RWPE2 (cell line): Measurements from ENCODE around the gene SF3B3.
"Not testable (repeated sequence)": the region's sequence is repeated elsewhere in the genome, so short reads cannot be mapped to it uniquely, and the experiment has no call there.

Experiments used
- ATAC-seq: fragments of 200-7000 bp; cut with Tn5 transposase; 3 replicates; pipeline ENCODE4 v1.9.1; 2021; ENCODE audit warnings: low read depth
- DNase-seq: peaks from one replicate; pipeline ENCODE4 v3.0.0-alpha.2; 2020; ENCODE audit warnings: low spot score
- H3K27ac ChIP-seq: fragments of 450-650 bp; 2 replicates; pipeline ENCODE4 v1.5.1; 2017; ENCODE audit warnings: mild to moderate bottlenecking; ENCODE audit not compliant: poor library complexity, severe bottlenecking
- H3K27me3 ChIP-seq: fragments of 250-450 bp; sonication (Bioruptor Pico); 2 replicates; pipeline ENCODE4 v1.5.1; 2021; ENCODE audit warnings: mild to moderate bottlenecking, moderate library complexity; ENCODE audit not compliant: insufficient read depth, poor library complexity, severe bottlenecking
- H3K36me3 ChIP-seq: fragments of 250-450 bp; sonication (Bioruptor Pico); 2 replicates; pipeline ENCODE4 v1.5.1; 2020; ENCODE audit warnings: low read depth, mild to moderate bottlenecking, moderate library complexity
- H3K4me1 ChIP-seq: fragments of 250-450 bp; sonication (Bioruptor Pico); 2 replicates; pipeline ENCODE4 v1.5.1; 2021; ENCODE audit warnings: mild to moderate bottlenecking, moderate library complexity; ENCODE audit not compliant: insufficient read depth, poor library complexity, severe bottlenecking
- H3K4me3 ChIP-seq: fragments of 250-450 bp; sonication (Bioruptor Pico); 2 replicates; pipeline ENCODE4 v1.5.1; 2021; ENCODE audit warnings: mild to moderate bottlenecking, moderate library complexity; ENCODE audit not compliant: severe bottlenecking
- H3K9me3 ChIP-seq: fragments of 250-450 bp; sonication (Bioruptor Pico); 2 replicates; pipeline ENCODE4 v1.5.1; 2021; ENCODE audit warnings: mild to moderate bottlenecking, moderate library complexity; ENCODE audit not compliant: severe bottlenecking
- TF ChIP-seq, protein P1 (sequence below): fragments of 450-650 bp; IDR thresholded peaks from one replicate; pipeline ENCODE4 v1.5.1; 2017; ENCODE audit warnings: mild to moderate bottlenecking, moderate library complexity; ENCODE audit not compliant: poor library complexity, severe bottlenecking

The SF3B3 gene

DNA sequence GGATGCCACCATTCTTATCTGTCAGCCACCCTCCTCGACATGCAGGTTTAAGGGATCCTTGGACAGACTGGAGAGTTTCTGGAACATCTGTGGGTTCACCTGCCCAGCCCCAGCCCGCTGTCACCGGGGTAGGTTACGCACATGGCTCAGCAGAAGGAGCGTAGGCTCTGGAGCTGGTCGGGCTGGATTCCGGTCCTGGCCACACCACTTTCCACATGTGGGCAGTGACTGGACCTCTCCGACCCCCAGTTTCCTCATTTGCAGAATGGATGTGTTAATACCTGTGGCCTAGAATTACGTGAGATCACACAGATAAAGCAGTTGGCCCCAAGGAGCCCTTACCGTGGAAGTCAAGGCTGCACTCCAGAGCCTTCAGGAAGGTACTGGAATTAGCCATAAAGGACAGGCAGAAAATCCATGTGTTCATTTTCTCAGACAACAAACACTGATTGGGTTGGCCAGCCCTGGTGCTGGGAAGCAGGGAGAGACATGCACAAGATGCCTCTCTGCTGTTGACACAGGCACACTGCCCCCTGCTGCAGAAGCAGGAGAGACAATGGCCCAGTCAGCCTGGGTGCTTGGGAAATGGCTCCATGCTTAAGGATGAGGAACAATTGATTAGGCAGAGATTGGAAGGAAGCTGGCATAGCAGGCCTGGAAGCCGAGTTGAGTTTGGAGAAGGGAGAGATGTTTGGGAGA, 58.8 kb downstream of the SF3B3 start:
- ATAC-seq: no peak
- DNase-seq: no peak
- peaks cover 7% of the 10 kb centered on the region for H3K4me1 ChIP-seq
- H3K27me3 ChIP-seq: no peaks in the 10 kb centered on the region
- H3K27ac ChIP-seq: no peak overlapping the region
- TF ChIP-seq, protein P1, sequence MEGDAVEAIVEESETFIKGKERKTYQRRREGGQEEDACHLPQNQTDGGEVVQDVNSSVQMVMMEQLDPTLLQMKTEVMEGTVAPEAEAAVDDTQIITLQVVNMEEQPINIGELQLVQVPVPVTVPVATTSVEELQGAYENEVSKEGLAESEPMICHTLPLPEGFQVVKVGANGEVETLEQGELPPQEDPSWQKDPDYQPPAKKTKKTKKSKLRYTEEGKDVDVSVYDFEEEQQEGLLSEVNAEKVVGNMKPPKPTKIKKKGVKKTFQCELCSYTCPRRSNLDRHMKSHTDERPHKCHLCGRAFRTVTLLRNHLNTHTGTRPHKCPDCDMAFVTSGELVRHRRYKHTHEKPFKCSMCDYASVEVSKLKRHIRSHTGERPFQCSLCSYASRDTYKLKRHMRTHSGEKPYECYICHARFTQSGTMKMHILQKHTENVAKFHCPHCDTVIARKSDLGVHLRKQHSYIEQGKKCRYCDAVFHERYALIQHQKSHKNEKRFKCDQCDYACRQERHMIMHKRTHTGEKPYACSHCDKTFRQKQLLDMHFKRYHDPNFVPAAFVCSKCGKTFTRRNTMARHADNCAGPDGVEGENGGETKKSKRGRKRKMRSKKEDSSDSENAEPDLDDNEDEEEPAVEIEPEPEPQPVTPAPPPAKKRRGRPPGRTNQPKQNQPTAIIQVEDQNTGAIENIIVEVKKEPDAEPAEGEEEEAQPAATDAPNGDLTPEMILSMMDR: no peak
- no peaks in the 10 kb centered on the region for H3K9me3 ChIP-seq
- H3K4me3 ChIP-seq: no peak overlapping the region
- no peaks in the 10 kb centered on the region for H3K36me3 ChIP-seq

DNA sequence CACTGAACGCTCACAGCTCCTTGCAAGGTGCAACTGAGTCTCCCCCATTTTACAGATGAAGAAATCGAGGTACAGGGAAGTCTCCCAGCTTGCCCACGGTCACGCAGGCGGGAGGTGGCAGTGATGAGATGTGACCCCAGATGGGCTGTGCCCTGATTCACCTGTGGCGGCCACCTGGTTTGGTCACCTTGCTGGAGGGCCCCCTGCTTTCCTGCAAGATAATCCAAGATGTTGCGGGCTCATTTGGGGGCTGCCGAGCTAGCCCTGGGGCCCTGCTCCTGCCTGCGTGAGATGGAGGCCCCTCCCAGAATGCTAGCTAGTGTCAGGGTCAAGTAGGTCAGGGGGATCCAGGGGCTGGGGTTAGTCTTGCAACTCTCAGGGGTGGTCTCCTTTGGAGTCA, 63.1 kb downstream of the SF3B3 start:
- TF ChIP-seq, protein P1: no peak
- Histone ChIP-seq H3K27me3 (no peaks in the 10 kb centered on the region), H3K36me3 (no peaks in the 10 kb centered on the region), H3K27ac (no peak overlapping the region), H3K4me3 (no peak overlapping the region), H3K9me3 (no peaks in the 10 kb centered on the region), H3K4me1 (peaks cover 10% of the 10 kb centered on the region)
- DNase-seq (no peak), ATAC-seq (no peak)

DNA sequence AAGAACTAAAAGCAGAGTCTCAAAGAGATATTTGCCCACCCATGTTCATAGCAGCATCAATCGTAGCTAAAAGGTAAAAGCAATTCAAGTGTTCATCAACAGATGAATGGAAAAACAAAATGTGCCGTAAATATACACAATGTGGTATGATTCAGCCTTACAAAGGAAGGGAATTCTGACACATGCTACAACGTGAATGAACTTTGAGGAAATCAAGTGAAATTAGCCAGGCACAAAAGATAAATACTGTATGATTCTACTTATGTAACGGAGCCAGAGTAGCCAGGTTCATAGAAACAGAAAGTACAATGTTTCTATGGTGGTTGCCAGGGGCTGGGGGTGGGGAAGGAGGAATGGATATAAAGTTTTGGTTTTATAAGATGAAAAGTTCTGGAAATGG, 64.9 kb downstream of the SF3B3 start:
- H3K9me3 ChIP-seq: no peaks in the 10 kb centered on the region
- no peak overlapping the region for H3K4me3 ChIP-seq
- TF ChIP-seq, protein P1: no peak
- H3K36me3 ChIP-seq: no peaks in the 10 kb centered on the region
- H3K4me1 ChIP-seq: peaks cover 10% of the 10 kb centered on the region
- H3K27ac ChIP-seq: no peak overlapping the region
- DNase-seq (no peak), ATAC-seq (peak; percentile 22; the same call in 1 of the 3 replicates)
- H3K27me3 ChIP-seq: no peaks in the 10 kb centered on the region

DNA sequence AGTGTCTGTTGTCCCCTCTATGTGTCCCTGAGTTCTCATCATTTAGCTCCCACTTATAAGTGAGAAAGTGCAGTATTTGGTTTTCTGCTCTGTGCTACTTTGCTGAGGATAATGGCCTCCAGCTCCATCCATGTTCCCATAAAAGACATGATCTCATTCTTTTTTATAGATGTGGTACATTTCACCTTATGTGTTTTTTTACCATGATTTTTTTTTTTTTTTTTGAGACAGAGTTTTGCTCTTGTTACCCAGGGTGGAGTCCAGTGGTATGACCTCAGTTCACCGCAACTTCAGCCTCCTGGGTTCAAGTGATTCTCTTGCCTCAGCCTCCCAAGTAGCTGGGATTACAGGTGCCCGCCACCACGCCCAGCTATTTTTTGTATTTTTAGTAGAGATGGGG, 65.8 kb downstream of the SF3B3 start:
- H3K36me3 ChIP-seq, H3K27ac ChIP-seq, H3K4me1 ChIP-seq, DNase-seq, H3K4me3 ChIP-seq, H3K9me3 ChIP-seq, H3K27me3 ChIP-seq, ATAC-seq: not testable (repeated sequence)

GRCh38 chr16:70589998-70590471, 66.4 kb downstream of the SF3B3 start:
- ATAC-seq (no peak; the same call in 2 of the 3 replicates), DNase-seq (no peak)
- H3K4me1 ChIP-seq: peaks cover 5% of the 10 kb centered on the region
- H3K4me3 ChIP-seq: no peak overlapping the region
- H3K36me3 ChIP-seq: no peaks in the 10 kb centered on the region
- TF ChIP-seq, protein P1: no peak
- no peak overlapping the region for H3K27ac ChIP-seq
- no peaks in the 10 kb centered on the region for H3K9me3 ChIP-seq
- H3K27me3 ChIP-seq: no peaks in the 10 kb centered on the region
